Fibroblast of skin of right biceps (primary cell): ENCODE data around the gene CACNA1F.

Source experiments
- DNase-seq: peaks from one replicate; pipeline ENCODE4 v3.0.0-alpha.2; 2013

CACNA1F gene

GRCh38 chrX:49226946-49227345, 6.2 kb downstream of the CACNA1F start:
- DNase-seq: no peak

DNA sequence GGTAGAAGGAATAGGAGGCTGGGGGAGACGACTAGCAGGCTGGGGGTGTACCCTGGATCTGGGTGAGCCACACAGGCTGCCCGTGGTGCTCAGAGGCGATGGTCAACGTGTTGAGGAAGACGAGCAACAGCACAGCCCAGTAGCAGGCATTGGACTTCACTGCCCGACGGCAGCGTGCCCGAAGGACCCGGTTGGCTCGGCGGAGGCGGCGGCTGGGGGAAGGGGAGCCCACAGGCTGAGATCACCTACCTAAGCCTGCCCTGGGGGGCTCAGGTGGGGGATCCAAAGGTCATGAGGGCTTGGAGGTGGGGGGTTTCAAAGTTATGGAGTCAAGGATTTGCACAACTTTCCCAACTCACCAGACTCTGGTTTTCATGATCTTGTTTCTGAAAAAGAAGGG, 7.3 kb downstream of the CACNA1F start:
- no peak for DNase-seq

GRCh38 chrX:49221868-49222267, 11.3 kb downstream of the CACNA1F start:
- no peak for DNase-seq

GRCh38 chrX:49220100-49220499, 13.0 kb downstream of the CACNA1F start:
- no peak for DNase-seq

DNA sequence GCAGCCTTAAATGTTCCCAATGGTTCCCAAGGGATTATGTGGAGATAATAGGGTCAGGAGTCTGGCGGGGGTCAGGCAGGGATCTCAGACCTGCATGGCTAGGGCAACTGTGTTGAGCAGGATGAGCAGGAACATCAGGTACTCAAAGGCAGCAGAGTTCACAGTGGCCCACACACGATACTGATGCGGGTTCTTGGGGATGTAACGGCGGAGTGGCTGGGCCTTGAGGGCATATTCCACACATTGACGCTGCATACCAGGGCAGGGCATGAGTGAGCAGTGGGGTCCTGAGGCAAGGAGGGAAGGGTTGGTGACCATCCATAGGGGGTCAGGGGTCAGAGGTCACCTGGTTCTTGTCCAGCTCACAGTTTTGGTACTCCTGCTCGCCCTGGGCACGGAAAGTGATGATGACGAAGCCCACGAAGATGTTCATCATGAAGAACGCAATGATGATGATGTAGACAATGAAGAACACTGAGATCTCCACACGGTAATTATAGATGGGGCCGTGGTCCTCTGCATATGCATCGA, 18.1 kb downstream of the CACNA1F start:
- DNase-seq: no peak

DNA sequence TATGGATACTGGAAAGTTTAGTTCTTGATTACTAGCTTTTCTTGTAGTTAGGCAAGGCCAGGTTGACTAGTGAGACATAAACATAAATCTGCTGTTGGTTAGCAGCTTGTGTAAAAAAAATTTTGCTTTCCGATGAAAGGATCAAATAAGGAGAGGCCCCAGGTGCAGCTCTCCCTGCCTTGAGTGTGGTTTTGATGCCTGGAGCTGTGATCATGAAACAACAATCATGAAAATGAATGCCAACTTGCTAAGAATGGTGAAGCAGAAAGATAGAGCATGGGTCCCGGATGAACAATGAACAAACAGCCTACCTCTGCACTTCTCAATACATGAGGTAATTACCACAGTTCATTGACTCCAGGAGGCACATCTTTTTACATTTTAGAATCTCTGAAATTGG, 18.7 kb downstream of the CACNA1F start:
- DNase-seq: no peak

GRCh38 chrX:49212861-49213260, 20.3 kb downstream of the CACNA1F start:
- DNase-seq: no peak

DNA sequence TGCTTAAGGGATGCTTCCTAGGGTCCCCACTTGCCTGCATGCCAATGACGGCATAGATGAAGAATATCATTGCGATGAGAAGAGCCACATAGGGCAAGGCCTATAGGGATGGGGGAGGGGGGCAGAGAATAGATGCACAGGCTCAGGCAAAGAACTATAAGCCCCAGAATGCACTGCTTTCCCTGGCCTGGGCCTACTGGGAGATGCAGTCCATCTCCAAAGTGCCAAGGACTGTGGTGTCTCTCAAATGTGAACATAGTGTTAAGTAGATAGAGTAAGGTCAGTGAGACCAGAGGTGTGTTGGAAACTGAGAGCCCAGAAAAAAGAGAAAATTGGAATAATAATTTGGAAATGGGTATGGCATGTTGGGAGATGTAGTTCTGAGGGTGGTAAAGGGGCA, 20.9 kb downstream of the CACNA1F start:
- DNase-seq: no peak

DNA sequence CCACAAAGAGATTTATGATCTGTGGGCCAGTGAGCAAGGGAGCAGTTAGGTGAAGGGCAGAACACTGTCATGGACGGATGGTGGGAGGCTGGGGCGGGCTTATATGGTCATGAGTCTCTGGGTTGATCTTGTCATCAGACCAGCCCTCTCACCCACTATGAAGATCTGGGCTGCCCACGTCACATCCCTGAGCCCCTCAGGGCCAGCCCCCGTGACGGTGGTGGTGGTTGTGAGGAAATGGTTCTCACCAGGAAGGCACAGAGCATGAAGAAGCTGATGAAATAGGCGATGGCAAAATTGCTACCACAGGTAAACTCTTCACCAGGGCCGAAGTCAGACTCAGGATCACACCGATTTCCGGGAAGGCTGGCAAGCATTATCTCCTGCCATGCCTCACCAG, 22.1 kb downstream of the CACNA1F start:
- no peak for DNase-seq

GRCh38 chrX:49210406-49210805, 22.7 kb downstream of the CACNA1F start:
- no peak for DNase-seq

- peak; percentile 18 for DNase-seq
These were observed 23.5 kb downstream of the CACNA1F start for GRCh38 chrX:49209434-49210251.

DNA sequence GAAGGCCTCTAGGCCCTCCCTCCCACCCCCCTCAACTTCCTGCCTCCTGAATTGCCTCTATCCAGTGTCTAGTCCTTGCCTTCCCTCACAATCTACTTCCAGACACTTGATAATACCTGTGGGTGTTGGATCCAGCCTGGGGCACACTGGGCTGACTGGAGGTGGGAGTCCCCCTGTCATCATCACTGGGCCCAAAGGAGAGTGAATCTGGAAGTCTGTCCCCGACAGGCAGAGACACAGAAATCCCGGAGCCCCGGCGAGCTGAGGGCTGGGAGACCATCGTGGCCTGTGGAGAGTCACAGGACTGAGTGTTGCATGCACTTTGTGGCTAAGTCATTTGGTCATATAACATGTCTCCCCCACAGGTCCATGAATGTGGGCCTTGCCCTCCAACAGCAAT, 24.7 kb downstream of the CACNA1F start:
- no peak for DNase-seq

- no peak for DNase-seq
These were observed 26.6 kb downstream of the CACNA1F start for GRCh38 chrX:49206543-49206942.

DNA sequence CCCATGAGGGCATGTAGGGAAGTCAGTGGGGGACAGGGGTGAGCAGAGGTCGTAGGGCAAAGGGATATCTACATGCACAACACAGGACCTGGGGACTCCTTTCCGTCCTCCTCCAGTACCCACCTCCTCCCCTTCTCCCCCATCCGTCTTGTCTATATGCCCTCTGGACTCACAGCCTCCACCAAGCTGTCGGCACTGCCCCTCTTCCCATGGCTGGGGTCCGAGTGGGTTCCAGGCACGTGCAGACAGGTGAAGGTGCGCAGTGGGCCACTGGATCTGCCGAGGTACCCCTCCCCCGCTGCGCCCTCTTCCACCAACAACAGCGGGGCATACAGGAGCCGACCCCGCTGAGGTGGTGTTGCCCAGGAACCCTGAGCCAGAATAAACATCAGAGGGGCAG, 27.7 kb downstream of the CACNA1F start:
- no peak for DNase-seq

GRCh38 chrX:49204709-49205108, 28.4 kb downstream of the CACNA1F start:
- no peak for DNase-seq

- no peak for DNase-seq
These were observed 29.1 kb downstream of the CACNA1F start for GRCh38 chrX:49204017-49204416.

GRCh38 chrX:49203536-49203935, 29.6 kb downstream of the CACNA1F start:
- no peak for DNase-seq

DNA sequence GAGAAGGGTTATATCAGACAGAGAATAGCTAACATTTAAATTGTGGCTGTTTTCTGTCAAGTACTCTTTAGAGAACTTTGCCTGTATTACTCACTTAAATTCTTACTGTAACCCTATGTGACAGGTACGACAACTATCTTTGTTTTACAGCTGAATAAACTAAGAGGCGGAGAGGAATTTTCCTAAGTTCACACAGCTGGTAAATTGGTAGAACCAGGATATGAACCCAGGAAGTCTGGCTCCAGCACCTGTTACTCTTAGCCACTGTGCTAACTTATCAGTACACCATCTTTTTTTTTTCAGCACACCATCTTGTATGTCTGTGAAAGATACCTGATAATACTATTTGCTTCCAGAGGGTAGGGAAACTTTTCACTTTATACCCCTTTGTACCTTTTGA, 31.1 kb downstream of the CACNA1F start:
- no peak for DNase-seq

DNA sequence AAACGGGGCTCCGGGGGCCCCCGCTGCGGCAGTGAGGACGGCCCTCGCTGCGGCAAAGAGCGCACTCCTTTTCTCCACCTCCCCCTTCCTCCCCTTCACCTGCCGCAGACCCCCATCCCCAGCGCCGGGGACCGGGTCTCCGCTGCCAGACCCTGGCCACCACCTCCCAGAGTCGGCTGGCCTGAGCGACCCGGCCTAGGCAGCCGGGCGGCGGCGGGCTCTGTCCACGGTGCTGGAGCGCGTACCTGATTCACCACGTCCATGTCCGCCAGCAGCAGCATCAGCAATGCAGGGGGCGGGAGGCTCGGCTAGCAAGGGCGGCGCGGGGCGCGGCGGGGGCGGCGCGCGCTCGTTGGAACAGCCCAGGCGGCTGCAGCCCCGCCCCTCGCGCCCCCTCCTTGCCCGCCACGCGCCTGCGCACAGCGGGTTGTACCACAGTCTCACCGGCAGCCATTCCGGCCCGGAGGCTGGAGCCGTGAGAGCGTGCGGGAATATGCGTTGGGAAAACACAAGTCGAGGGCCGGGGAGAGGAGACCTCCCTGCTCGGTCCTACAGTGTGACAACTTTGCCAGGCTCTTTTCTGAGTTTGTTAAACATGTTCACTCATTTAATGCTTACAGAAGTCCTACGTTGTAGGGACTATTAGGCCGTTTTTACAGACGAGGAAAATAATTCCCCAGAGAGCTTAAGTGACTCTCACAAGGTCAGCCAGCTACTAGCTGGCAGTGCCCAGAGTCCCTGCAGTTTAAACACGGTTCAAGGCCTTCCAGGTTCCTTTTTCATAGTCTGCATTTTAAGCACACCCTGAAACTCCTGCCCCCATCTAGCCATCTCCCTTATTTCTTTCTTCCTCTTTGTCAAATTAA, 33.0 kb downstream of the CACNA1F start, which contains the start of gene SYP:
Gene SYP, minus strand, starts transcription at position 288 of the 866 bp plus-strand sequence. Its CDS starts 7 bp downstream, at position 281.
- DNase-seq: peak; percentile 87

- DNase-seq: no peak
These were observed 33.9 kb downstream of the CACNA1F start for GRCh38 chrX:49199315-49199595.

DNA sequence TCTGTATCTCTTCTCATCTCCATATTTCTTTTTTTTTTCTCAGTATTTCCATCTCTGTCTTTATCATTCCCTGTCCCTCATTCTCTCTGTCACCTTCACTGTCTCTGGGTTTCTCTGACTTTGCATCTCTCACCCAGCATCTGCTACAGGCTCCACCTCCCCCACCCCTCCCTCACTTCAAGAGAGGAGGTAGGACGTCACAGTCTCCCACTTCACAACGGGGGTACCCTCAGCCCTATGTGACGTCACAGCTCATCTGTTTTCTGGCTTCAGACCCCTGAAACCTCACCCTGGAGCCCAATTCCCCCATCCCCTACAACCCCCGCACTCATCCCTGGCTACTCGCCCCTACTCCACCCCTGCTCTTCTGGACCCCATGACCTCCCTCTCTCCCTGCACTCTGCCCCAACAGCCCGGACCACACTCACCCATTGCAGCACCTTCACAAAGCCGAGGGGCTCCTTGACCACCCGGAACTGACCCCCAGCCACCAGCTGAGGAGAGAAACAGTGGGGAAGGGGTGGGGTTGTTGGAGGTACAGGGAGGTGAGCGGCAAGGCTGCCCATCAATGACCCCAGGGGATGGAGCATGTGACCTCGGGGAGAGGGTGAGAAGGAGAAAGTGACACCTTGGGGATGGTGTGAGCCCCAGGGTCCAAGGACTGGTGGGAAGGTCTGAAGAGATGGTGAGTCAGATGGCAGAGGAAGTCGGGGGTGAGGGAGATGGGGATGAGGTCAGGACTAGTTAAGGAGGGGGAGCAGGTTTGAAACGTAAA, 34.4 kb downstream of the CACNA1F start:
- no peak for DNase-seq

DNA sequence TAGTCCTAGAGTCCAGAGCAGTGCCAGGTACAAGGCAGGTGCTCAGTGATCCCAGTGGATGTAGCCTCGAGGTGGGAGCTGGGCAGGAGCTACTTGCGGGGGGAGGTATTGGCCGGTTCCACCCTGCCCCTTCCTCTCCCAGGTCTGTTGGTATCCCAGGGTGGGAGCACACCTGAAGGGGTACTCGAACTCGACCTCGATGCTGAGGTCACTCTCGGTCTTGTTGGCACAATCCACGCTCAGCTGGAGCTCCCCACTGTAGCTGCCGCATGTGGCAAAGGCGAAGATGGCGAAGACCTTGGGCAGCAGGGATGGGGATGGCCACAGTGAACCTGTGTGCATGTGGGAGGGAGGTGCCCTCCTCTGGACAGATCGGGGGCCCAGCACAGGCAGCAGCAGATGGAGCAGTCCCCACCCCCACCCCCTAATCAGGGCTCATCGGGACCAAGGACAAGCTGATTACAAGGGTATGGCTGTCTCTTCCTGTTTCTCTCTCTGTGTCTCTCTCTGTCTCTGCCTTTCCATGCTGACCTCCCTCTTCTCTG, 35.5 kb downstream of the CACNA1F start:
- no peak for DNase-seq

DNA sequence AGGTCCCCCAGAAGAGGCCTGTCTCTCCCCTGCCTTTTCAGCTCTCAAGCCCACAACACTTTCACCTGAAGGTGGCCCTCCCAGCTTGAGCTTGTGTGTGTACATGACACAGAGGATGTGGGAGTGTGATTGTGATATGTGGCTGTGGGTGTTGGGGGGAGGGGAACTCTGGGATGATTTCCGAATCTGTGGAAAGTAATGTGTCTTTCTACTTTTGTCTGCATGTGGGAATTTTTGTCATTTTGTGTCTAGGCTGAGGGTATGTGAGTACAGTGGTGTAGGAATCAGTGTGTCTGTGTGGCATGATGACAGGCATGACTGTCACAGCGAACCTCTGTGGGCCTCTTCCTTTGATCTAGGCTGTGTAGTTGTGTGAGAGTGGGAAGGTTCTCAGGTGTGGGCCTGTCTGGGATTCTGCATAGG, 39.6 kb downstream of the CACNA1F start:
- DNase-seq: no peak
